Measurements from ENCODE around the gene GOPC. TPM values are rescaled to one million over a fixed set of nuclear protein-coding genes. Genes with fewer than 3 reads are reported as not detected.

The GOPC gene
- total RNA-seq, 1 donor from 2014 or later = 23.6 TPM

DNA sequence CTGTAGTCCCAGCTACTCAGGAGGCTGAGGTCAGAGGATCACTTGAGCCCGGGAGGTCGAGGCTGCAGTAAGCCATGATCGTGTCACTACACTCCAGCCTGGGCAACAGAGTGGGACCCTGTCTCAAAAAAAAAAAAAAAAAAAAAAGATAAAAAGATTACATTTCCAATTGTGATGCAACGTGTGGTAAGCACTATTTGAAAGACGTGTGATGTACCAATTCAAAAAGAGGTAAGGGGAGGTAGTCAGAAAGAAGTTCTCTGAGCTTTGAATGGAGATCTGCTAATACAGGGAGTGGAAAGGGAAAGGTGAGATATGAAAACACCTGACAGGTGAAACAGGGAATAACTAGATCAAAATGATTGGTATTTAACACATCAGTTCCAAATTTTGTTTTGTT lies 11.9 kb downstream of the GOPC start:
- H3K4me1 Mint-ChIP-seq (ENCODE audit: low read depth) = no peaks in the 10 kb centered on the region
- intact Hi-C loops (cut with micrococcal nuclease) = no loop called here
- peaks cover 1% of the 10 kb centered on the region for H3K9me3 Mint-ChIP-seq

DNA sequence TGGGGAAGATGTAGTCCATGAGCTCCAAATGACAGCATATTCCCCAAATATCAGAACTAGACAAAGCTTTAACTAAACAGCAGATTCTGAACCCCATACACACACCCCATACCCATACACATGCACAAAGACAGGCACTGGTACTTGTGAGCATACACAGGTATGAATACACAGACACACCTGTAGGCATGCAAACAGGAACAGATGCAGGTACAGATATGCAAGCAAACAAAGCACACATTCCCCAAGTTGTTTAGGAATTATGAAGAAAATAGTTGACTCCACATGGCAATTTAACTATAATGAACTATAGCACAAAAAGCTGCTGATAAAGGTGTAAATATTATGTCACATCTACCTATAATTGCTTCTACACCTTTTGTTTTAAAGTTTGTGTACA lies 16.7 kb downstream of the GOPC start:
- no peaks in the 10 kb centered on the region for H3K9me3 Mint-ChIP-seq
- no peaks in the 10 kb centered on the region for H3K27me3 Mint-ChIP-seq (ENCODE audit: insufficient read depth)
- intact Hi-C loops (cut with micrococcal nuclease) = loop anchor here (2.0 kb wide), 1 partner anchor 15 kb away; no protein-coding TSS in a partner anchor
- peaks cover 14% of the 10 kb centered on the region for H3K36me3 Mint-ChIP-seq (ENCODE audit: low read depth)
- no peak for DNase-seq (ENCODE audit: low spot score)
- H3K4me3 Mint-ChIP-seq = no peak overlapping the region
- no peak overlapping the region for H3K27ac Mint-ChIP-seq
- H3K4me1 Mint-ChIP-seq (ENCODE audit: low read depth) = no peaks in the 10 kb centered on the region

More for the DNA sequence above, 11.9 kb downstream of the GOPC start:
- no peak overlapping the region for H3K27ac Mint-ChIP-seq
- DNase-seq (ENCODE audit: low spot score) = no peak
- H3K4me3 Mint-ChIP-seq = no peak overlapping the region
- no peaks in the 10 kb centered on the region for H3K27me3 Mint-ChIP-seq (ENCODE audit: insufficient read depth)
- H3K36me3 Mint-ChIP-seq (ENCODE audit: low read depth) = peaks cover 18% of the 10 kb centered on the region

DNA sequence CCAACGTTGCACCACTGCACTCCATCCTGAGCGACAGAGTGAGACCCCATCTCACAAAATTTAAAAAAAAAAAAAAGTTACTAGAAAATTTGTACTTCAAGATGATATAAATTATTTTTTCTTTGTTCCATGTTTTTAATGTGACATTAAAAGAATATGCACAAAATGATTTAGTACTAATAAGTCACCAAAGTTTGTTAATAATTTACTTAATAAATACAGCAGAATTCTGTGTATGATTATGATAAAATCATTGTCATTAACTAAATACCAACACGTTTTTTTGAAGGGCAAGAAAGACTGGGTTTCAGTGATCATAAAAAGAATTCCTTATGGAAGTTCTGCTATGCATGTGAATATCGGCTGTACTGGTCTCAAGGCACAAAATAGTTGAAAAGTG lies 28.1 kb downstream of the GOPC start:
- peaks cover 26% of the 10 kb centered on the region for H3K36me3 Mint-ChIP-seq (ENCODE audit: low read depth)
- H3K27ac Mint-ChIP-seq = no peak overlapping the region
- H3K27me3 Mint-ChIP-seq (ENCODE audit: insufficient read depth) = no peaks in the 10 kb centered on the region
- intact Hi-C loops (cut with micrococcal nuclease) = no loop called here
- peaks cover 4% of the 10 kb centered on the region for H3K4me1 Mint-ChIP-seq (ENCODE audit: low read depth)
- H3K4me3 Mint-ChIP-seq = no peak overlapping the region
- no peaks in the 10 kb centered on the region for H3K9me3 Mint-ChIP-seq
- no peak for DNase-seq (ENCODE audit: low spot score)

DNA sequence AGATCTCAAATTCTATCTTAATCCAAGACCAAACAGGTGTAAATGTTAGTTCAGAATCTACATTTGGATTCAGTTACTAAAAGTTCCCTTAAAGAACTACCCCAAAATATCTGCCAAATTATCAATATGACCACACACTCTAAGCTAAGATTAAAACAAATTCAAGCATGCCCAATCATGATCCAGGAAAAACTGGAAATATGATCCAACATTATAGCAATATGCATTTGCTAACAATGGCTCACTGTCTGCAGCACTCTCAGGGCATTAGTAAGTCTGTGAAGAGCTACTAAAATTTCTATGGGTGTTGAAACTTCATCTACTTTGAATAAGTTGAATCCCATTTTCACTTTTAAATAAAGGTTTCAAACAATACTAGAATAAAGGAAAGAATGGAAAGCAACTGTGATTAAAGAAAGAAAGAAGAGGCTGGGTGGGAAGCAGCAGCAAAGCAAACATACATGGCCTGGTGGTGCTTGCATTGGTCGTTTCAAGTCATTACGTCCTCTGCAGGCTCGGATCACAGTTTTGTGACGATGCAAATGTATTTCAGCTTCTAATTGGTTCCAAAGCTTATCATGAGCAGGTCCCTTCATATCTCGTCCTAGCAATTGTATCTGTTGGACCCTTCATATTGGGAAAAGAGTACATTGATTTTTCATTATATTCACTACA lies 29.2 kb downstream of the GOPC start:
- no peaks in the 10 kb centered on the region for H3K27me3 Mint-ChIP-seq (ENCODE audit: insufficient read depth)
- H3K36me3 Mint-ChIP-seq (ENCODE audit: low read depth) = peaks cover 32% of the 10 kb centered on the region
- peaks cover 4% of the 10 kb centered on the region for H3K4me1 Mint-ChIP-seq (ENCODE audit: low read depth)
- H3K9me3 Mint-ChIP-seq = no peaks in the 10 kb centered on the region
- intact Hi-C loops (cut with micrococcal nuclease) = no loop called here
- no peak overlapping the region for H3K27ac Mint-ChIP-seq
- no peak overlapping the region for H3K4me3 Mint-ChIP-seq
- DNase-seq (ENCODE audit: low spot score) = no peak

DNA sequence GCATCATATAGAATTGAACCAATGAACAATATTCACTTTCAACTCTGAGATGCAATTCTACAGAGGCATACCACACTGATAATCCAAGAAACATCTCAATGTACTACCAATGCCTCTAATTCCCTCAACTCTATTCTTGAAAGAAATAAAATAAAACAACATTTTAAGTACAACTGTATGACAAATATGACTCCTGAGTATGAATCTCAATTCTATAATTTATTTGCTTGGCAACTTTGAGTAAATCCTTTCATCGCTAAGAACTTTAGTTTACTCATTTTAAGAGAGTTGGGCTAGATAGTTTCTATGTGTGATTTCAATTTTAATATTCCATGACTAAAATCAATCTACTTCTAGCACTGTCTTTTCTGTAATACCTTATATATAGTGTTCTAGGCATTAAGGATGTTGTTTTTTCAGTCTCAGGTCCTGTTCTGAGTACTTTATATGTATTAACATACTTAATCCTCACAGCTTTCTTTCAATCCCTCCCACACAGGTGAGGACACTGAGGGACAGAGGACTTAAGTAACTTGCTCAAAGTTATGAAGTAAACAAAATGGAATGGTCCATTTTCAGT lies 33.4 kb downstream of the GOPC start:
- Mint-ChIP-seq H3K9me3 (no peaks in the 10 kb centered on the region), H3K27me3 (ENCODE audit: insufficient read depth) (no peaks in the 10 kb centered on the region), H3K36me3 (ENCODE audit: low read depth) (peaks cover 32% of the 10 kb centered on the region), H3K4me1 (ENCODE audit: low read depth) (peaks cover 4% of the 10 kb centered on the region), H3K4me3 (no peak overlapping the region), H3K27ac (no peak overlapping the region)
- intact Hi-C loops (cut with micrococcal nuclease) = loop anchor here (1.0 kb wide), 2 partner anchors 21 to 32 kb away; no protein-coding TSS in a partner anchor
- no peak for DNase-seq (ENCODE audit: low spot score)

DNA sequence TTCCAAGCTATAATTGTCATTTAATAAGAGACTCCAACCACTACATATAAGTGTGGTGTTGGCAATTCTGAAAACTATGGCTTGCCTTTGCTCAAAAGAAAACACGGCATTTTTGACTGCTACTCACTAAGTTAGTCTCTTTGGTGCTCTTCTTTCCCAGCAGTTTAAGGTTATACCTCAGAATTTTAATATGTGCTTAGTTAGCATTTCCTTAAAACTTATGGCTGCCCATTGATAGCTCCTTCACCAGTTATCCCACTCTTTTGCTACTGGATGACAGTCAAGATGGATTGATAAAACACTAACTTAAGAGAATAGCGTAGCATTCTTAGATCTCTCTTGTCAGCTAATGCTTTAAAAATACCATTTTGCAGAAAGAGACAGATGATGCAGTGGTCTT lies 34.1 kb downstream of the GOPC start:
- no peak for DNase-seq (ENCODE audit: low spot score)
- H3K9me3 Mint-ChIP-seq = no peaks in the 10 kb centered on the region
- no peaks in the 10 kb centered on the region for H3K27me3 Mint-ChIP-seq (ENCODE audit: insufficient read depth)
- intact Hi-C loops (cut with micrococcal nuclease) = no loop called here
- H3K36me3 Mint-ChIP-seq (ENCODE audit: low read depth) = peaks cover 29% of the 10 kb centered on the region
- H3K4me1 Mint-ChIP-seq (ENCODE audit: low read depth) = peaks cover 4% of the 10 kb centered on the region
- no peak overlapping the region for H3K4me3 Mint-ChIP-seq
- no peak overlapping the region for H3K27ac Mint-ChIP-seq

DNA sequence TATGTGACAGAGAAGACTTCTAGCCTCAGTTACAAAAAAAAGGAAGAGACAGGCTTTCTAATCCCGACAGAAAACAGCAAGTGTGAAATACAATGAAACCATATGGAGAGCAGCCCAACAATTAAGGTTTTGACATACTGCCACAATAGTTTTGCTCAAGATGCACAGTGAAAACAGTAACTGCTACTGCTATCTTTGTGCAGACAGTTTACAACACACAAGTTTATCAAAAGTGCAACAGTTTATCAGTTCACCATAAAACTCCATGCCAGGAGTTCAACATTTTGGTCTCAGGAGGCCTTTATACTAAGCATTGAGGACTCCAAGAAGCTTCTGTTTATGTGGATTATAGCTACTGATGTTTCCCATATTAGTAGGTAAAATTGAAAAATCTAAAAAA lies 37.6 kb downstream of the GOPC start:
- Mint-ChIP-seq H3K4me3 (no peak overlapping the region), H3K9me3 (no peaks in the 10 kb centered on the region), H3K36me3 (ENCODE audit: low read depth) (peaks cover 18% of the 10 kb centered on the region), H3K4me1 (ENCODE audit: low read depth) (peaks cover 4% of the 10 kb centered on the region), H3K27me3 (ENCODE audit: insufficient read depth) (no peaks in the 10 kb centered on the region), H3K27ac (no peak overlapping the region)
- DNase-seq (ENCODE audit: low spot score) = no peak
- intact Hi-C loops (cut with micrococcal nuclease) = no loop called here

DNA sequence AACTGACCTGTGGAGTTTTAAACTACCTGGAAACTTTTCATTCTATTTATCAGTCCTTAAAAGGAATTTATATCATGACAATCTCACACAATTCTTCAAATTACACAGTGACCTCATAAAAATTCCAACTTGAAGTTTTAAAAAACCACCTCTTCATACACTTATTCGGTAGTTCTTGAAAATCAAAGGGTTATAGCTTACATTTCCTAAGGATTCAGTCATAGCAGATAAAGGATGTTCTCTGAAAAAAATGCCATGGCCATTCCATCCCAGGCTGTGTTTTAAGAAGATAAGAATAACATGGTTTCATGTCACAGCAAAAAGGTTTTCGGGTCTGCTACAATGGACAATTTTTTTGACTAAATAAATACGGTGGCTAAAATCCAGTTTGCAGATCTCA lies 41.2 kb downstream of the GOPC start:
- no peaks in the 10 kb centered on the region for H3K9me3 Mint-ChIP-seq

DNA sequence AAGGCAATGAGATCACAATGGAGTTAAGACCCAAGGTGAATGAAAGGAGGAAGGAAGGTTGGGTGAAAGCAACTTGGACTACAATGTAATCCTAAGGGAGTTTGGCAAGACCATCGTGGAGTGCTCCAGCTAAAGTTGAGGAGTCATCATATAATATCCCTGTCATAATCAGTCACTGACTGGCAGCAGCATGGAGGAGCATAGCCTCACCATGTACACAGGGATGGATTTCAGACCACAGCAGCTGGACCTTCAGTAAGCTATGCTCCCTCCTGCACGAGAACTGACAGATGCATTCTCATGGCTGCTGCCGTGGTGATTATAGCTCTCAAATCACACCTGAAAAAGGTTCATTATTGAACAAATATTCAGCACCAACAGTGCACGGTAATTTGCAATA lies 43.0 kb downstream of the GOPC start:
- peaks cover 3% of the 10 kb centered on the region for H3K27me3 Mint-ChIP-seq (ENCODE audit: insufficient read depth)
- intact Hi-C loops (cut with micrococcal nuclease) = no loop called here
- H3K27ac Mint-ChIP-seq = no peak overlapping the region
- DNase-seq (ENCODE audit: low spot score) = no peak
- H3K4me1 Mint-ChIP-seq (ENCODE audit: low read depth) = no peaks in the 10 kb centered on the region
- H3K9me3 Mint-ChIP-seq = no peaks in the 10 kb centered on the region
- H3K36me3 Mint-ChIP-seq (ENCODE audit: low read depth) = peaks cover 10% of the 10 kb centered on the region
- no peak overlapping the region for H3K4me3 Mint-ChIP-seq

More for the DNA sequence above, 41.2 kb downstream of the GOPC start:
- H3K4me3 Mint-ChIP-seq = no peak overlapping the region
- intact Hi-C loops (cut with micrococcal nuclease) = no loop called here
- H3K36me3 Mint-ChIP-seq (ENCODE audit: low read depth) = peaks cover 10% of the 10 kb centered on the region
- H3K27ac Mint-ChIP-seq = no peak overlapping the region
- no peak for DNase-seq (ENCODE audit: low spot score)
- H3K4me1 Mint-ChIP-seq (ENCODE audit: low read depth) = no peaks in the 10 kb centered on the region
- H3K27me3 Mint-ChIP-seq (ENCODE audit: insufficient read depth) = no peaks in the 10 kb centered on the region

DNA sequence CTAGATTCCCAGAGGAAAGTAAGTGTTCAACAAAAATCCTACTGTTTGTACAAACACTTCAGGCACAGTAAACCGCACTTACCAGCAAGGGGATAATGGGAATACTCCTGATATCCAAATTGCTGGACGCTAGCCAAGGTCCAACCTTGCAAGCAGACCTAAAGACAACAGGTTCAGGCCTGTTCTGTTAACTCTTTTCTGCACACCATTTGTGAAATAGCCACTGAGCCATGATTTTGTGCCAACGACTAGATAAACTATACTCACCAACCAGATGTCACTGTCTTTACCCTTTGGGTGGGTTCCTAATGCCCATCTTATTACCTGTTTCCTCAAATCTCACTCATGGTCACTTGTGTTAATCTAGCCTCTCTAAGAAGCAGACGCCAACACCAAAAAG lies 43.5 kb downstream of the GOPC start:
- H3K4me1 Mint-ChIP-seq (ENCODE audit: low read depth) = no peaks in the 10 kb centered on the region
- no peaks in the 10 kb centered on the region for H3K9me3 Mint-ChIP-seq
- intact Hi-C loops (cut with micrococcal nuclease) = no loop called here
- H3K36me3 Mint-ChIP-seq (ENCODE audit: low read depth) = peaks cover 10% of the 10 kb centered on the region
- DNase-seq (ENCODE audit: low spot score) = no peak
- no peak overlapping the region for H3K4me3 Mint-ChIP-seq
- H3K27ac Mint-ChIP-seq = no peak overlapping the region
- H3K27me3 Mint-ChIP-seq (ENCODE audit: insufficient read depth) = peaks cover 3% of the 10 kb centered on the region

DNA sequence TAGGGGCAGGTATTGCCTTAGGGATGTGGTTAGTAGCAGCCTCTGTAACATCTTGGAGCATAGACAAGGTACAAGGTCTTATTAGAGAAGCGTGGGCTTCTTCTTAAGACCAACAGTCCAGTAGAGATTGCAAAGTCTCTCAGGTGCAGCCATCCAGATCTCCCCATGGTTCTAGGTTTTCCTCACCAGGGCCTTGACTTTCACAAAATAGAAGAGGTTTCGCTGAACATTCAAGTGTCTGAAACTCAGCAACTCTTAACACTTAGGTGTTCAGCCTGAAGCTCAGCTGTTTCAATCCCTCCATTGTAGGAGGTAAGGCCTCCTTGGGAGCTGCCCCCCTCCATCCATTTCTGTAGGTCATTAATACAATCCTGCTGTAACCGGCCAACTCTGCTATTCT lies 44.4 kb downstream of the GOPC start:
- peaks cover 8% of the 10 kb centered on the region for H3K36me3 Mint-ChIP-seq (ENCODE audit: low read depth)
- no peaks in the 10 kb centered on the region for H3K9me3 Mint-ChIP-seq
- no peak overlapping the region for H3K4me3 Mint-ChIP-seq
- DNase-seq (ENCODE audit: low spot score) = no peak
- H3K27ac Mint-ChIP-seq = no peak overlapping the region
- H3K4me1 Mint-ChIP-seq (ENCODE audit: low read depth) = no peaks in the 10 kb centered on the region
- peaks cover 3% of the 10 kb centered on the region for H3K27me3 Mint-ChIP-seq (ENCODE audit: insufficient read depth)
- intact Hi-C loops (cut with micrococcal nuclease) = no loop called here

DNA sequence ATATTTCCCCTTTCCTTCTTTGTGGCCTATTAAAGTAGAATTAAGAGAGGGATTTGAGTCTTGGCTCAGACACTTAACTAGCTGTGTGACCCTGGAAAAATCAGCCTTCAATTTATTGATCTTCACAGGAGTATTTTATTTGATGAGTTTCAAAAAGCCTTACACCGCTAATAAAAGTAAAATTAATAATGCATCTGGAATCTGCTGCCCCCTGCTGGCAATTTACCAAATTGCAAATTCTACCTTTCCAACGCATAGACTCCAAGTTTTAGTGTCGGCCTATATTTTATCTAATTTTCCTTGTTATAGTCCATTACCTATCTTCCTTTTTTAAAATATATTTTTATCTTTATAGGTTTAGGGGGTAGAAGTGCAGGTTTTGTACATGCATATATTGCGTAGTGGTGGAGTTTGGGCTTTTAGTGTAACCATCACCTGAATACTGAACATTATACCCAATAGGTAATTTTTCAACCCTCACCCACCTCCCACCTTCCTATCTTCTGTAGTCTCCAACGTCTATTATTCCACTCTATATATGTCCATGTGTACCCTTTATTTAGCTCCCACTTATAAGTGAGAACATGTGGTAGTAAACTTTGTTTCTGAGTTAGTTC lies 46.3 kb downstream of the GOPC start:
- Mint-ChIP-seq H3K27ac (no peak overlapping the region), H3K27me3 (ENCODE audit: insufficient read depth) (peaks cover 3% of the 10 kb centered on the region), H3K9me3 (no peaks in the 10 kb centered on the region), H3K4me1 (ENCODE audit: low read depth) (peaks cover 1% of the 10 kb centered on the region), H3K36me3 (ENCODE audit: low read depth) (peaks cover 2% of the 10 kb centered on the region), H3K4me3 (no peak overlapping the region)
- intact Hi-C loops (cut with micrococcal nuclease) = loop anchor here (1.0 kb wide), 4 partner anchors 8 to 210 kb away; no protein-coding TSS in a partner anchor
- peak; percentile 9 for DNase-seq (ENCODE audit: low spot score)

DNA sequence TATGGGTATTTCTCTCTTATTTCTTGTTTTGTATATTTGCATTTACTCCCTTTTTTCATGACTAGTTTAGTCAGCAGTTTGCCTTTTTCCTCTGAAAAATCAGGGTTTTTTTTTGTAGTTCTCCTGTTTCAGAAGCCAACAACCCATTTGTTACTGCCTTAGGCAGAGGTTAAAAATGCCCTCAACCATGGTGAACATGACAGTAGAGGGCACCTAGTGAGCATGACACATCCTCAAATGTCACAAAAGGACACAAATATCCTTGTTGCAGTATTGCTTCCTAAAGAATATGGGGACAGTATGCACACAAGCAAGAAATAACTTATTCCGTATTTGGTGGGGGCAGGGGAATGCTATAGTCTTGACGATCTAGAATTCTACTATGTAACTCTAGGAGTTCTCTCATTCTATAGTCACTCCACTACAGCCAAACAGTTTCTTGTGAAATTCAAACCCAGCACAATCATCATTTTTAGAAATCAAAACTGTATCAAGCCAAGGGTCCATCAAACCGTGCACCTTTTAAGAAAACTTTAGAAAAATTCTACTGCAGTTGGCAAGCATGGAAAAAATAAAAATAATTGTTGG lies 47.0 kb downstream of the GOPC start:
- intact Hi-C loops (cut with micrococcal nuclease) = loop anchor here (1.0 kb wide), 1 partner anchor 209 kb away; no protein-coding TSS in a partner anchor
- Mint-ChIP-seq H3K27ac (no peak overlapping the region), H3K4me1 (ENCODE audit: low read depth) (peaks cover 8% of the 10 kb centered on the region), H3K4me3 (no peak overlapping the region), H3K27me3 (ENCODE audit: insufficient read depth) (peaks cover 3% of the 10 kb centered on the region), H3K9me3 (no peaks in the 10 kb centered on the region), H3K36me3 (ENCODE audit: low read depth) (peaks cover 2% of the 10 kb centered on the region)
- DNase-seq (ENCODE audit: low spot score) = no peak
